C4-2B (cell line): ENCODE results near the gene EGFLAM.

Experiments used
- H3K27ac ChIP-seq: fragments of 450-650 bp; 2 replicates; pipeline ENCODE4 v1.5.1; 2017
- CTCF ChIP-seq: fragments of 450-650 bp; conservative IDR thresholded peaks from 2 replicates; pipeline ENCODE4 v1.5.1; 2017; ENCODE audit warnings: mild to moderate bottlenecking
- ZFX ChIP-seq: fragments of 450-650 bp; IDR thresholded peaks from 2 replicates; pipeline ENCODE4 v1.6.1; 2017

EGFLAM gene

GRCh38 chr5:38287124-38287523, 28.8 kb downstream of the EGFLAM start:
- no peak overlapping the region for H3K27ac ChIP-seq
- no peak for TF ChIP-seq ZFX
- no peak for TF ChIP-seq CTCF

GRCh38 chr5:38289457-38289856, 31.1 kb downstream of the EGFLAM start:
- H3K27ac ChIP-seq: no peak overlapping the region
- TF ChIP-seq ZFX (no peak), CTCF (no peak)

DNA sequence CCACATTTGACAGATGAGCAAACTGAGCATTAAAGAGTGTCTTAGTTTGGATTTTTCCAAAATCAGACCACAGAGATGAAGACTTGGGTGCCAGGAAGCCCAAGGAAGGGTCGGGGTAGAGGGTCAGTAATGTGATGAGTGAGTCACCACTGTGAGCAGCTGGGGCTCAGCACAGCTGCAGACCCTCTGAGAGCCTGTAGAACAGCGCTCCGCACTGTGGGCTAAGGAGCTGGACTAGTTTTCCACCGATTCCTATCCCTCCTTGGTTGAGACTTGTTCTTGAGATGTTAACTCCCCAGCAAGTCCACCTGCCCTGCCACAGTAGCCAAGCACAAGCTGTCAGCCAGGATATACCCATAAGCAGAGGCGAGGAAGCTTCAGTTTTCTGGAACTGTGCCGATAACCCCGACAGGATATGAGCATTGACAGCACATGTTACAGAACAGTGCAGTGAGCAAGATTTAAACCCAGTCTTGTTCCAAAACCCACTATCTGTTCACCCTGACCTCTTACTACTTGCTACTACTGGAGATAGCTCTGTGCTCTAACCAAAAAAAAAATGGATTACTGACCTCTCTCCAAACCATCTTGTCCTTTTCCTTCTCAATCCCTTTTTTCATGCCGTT, 31.8 kb downstream of the EGFLAM start:
- H3K27ac ChIP-seq: no peak overlapping the region
- TF ChIP-seq CTCF (no peak), ZFX (no peak)

- TF ChIP-seq ZFX (no peak), CTCF (no peak)
- H3K27ac ChIP-seq: no peak overlapping the region
Measured at GRCh38 chr5:38291355-38291754, 33.0 kb downstream of the EGFLAM start.

- TF ChIP-seq ZFX: no peak
- TF ChIP-seq CTCF: no peak; the same call in 1 of the 2 replicates
Measured at GRCh38 chr5:38292228-38292627, 33.9 kb downstream of the EGFLAM start.

GRCh38 chr5:38295751-38296150, 37.4 kb downstream of the EGFLAM start:
- H3K27ac ChIP-seq: no peak overlapping the region
- TF ChIP-seq CTCF: no peak
- no peak for TF ChIP-seq ZFX

More at GRCh38 chr5:38292228-38292627, 33.9 kb downstream of the EGFLAM start:
- H3K27ac ChIP-seq: no peak overlapping the region

GRCh38 chr5:38297830-38298608, 39.7 kb downstream of the EGFLAM start:
- no peak overlapping the region for H3K27ac ChIP-seq
- TF ChIP-seq ZFX (no peak), CTCF (no peak)
